Upper lobe of left lung (tissue), 4 donors: ENCODE data around the gene NUTM2F.
"Not testable (repeated sequence)": the region's sequence is repeated elsewhere in the genome, so short reads cannot be mapped to it uniquely, and the experiment has no call there.

Experiments used
- POLR2AphosphoS5 ChIP-seq, 2 donors: sonication (generic); formaldehyde crosslinking; IDR thresholded peaks; one replicate each; pipeline ENCODE4 v1.5.1; 2017; ENCODE audit warnings: antibody characterized with exemption in 2 of 2
- TF ChIP-seq, protein P1 (sequence below), 6 experiments: fragments of 450-650 bp in 4 of 6; fragments of 200-600 bp in 2 of 6; sonication (generic) in 2 of 6; IDR thresholded peaks; one replicate each; pipeline ENCODE4 v1.5.1; 2016 to 2019; ENCODE audit warnings: antibody characterized with exemption in 6 of 6

DNA sequence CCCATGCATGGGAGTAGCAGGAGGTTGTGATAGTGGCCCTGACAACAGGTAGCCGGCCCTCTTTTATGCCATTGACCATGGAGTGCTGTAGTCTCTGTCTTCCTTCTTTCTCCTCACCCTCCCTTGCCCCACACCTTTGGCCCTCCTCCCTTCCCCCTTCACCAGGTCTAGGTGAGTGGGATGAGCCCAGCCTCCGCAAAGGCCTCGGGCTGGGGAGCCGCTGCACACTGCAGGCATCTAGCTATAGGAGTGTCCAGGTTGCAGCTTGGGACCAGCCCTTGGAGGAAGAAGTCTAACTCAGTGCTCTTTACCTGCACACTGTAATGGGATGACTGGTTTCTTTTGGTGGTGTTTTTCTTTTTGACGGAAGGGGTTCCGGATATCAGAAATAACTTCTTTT, 12.3 kb upstream of the NUTM2F start:
- not testable (repeated sequence) for TF ChIP-seq POLR2AphosphoS5 (IDR thresholded peaks at IDR 0.05)
- TF ChIP-seq, protein P1, sequence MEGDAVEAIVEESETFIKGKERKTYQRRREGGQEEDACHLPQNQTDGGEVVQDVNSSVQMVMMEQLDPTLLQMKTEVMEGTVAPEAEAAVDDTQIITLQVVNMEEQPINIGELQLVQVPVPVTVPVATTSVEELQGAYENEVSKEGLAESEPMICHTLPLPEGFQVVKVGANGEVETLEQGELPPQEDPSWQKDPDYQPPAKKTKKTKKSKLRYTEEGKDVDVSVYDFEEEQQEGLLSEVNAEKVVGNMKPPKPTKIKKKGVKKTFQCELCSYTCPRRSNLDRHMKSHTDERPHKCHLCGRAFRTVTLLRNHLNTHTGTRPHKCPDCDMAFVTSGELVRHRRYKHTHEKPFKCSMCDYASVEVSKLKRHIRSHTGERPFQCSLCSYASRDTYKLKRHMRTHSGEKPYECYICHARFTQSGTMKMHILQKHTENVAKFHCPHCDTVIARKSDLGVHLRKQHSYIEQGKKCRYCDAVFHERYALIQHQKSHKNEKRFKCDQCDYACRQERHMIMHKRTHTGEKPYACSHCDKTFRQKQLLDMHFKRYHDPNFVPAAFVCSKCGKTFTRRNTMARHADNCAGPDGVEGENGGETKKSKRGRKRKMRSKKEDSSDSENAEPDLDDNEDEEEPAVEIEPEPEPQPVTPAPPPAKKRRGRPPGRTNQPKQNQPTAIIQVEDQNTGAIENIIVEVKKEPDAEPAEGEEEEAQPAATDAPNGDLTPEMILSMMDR (IDR thresholded peaks at IDR 0.05) = not testable (repeated sequence)
